Sigmoid colon (tissue), 7 donors: ENCODE measurements around the gene FBXW2. TPM values are rescaled to one million over a fixed set of nuclear protein-coding genes. Genes with fewer than 3 reads are reported as not detected.

Experiments used
- DNase-seq: peaks from one replicate; pipeline ENCODE4 v3.0.0-alpha.2; 2019
- H3K27ac ChIP-seq, 4 donors: fragments of 200-600 bp; sonication (generic); one replicate each; pipeline ENCODE4 v1.5.1; 2016 to 2019; ENCODE audit warnings: mild to moderate bottlenecking in 1 of 4
- H3K27me3 ChIP-seq, 3 donors: fragments of 200-600 bp; sonication (generic); one replicate each; pipeline ENCODE4 v1.5.1; 2019; ENCODE audit warnings: mild to moderate bottlenecking in 1 of 3
- H3K36me3 ChIP-seq, 4 donors: fragments of 200-600 bp; sonication (generic); one replicate each; pipeline ENCODE4 v1.5.1; 2016 to 2019
- H3K4me1 ChIP-seq, 4 donors: fragments of 200-600 bp; sonication (generic); one replicate each; pipeline ENCODE4 v1.5.1; 2017 to 2019
- H3K4me3 ChIP-seq, 4 donors: fragments of 200-600 bp; sonication (generic); one replicate each; pipeline ENCODE4 v1.5.1; 2017 to 2019; ENCODE audit warnings: mild to moderate bottlenecking in 2 of 4, moderate library complexity in 1 of 4
- H3K9me3 ChIP-seq, 4 donors: fragments of 200-600 bp in 3 of 4; sonication (generic) in 3 of 4; one replicate each; pipeline versions ENCODE4 v1.5.1 to v1.6.1; 2013 to 2019
- CTCF ChIP-seq, 4 experiments: fragments of 450-650 bp in 3 of 4; fragments of 200-600 bp in 1 of 4; IDR thresholded peaks; one replicate each; pipeline ENCODE4 v1.5.1; 2016 to 2019; ENCODE audit warnings: antibody characterized with exemption in 4 of 4, mild to moderate bottlenecking in 3 of 4, moderate library complexity in 2 of 4
- EP300 ChIP-seq, 4 donors: sonication (generic); formaldehyde crosslinking; IDR thresholded peaks; one replicate each; pipeline ENCODE4 v1.6.1; 2017; ENCODE audit warnings: antibody characterized with exemption in 4 of 4
- POLR2A ChIP-seq, 2 donors: fragments of 450-650 bp; IDR thresholded peaks; one replicate each; pipeline ENCODE4 v1.6.1; 2016; ENCODE audit warnings: antibody characterized with exemption in 2 of 2, mild to moderate bottlenecking in 2 of 2, moderate library complexity in 2 of 2
- POLR2AphosphoS5 ChIP-seq, 4 donors: sonication (generic); formaldehyde crosslinking; IDR thresholded peaks; one replicate each; pipeline ENCODE4 v1.6.1; 2017; ENCODE audit warnings: antibody characterized with exemption in 4 of 4
- WGBS, 2 donors: extraction: QIAGEN DNeasy Blood & Tissue Kit; methylation state at CpG; one replicate each; pipeline ENCODE4 v1.1.7; 2013; 5-methylcytosine and 5-hydroxymethylcytosine counted together
- intact Hi-C: fragments of 100-400 bp; cut with DNase I; formaldehyde crosslinking; loops from one replicate; pipeline ENCODE4 v1.15.1; 2023
- polyA plus RNA-seq, 3 donors: library from polyadenylated mRNA; stranded (reverse); fragments of 200-250 nt; gene quantifications; one replicate each; pipeline ENCODE4 v1.2.3, GENCODE V29; 2013
- total RNA-seq, 4 donors: library from RNA; depleted of rRNA; stranded (reverse); fragments of >200 nt; gene quantifications; one replicate each; pipeline ENCODE4 v1.1.0, GENCODE V29; 2016
- donor health status: healthy with polysubstance abuse.
- donor health status: Bipolar disorder and iron deficiency.
- donor health status: healthy.

Gene FBXW2
- total and polyA plus RNA-seq, 7 donors: 10.2 to 61.8 (median 30.9) TPM

- intact Hi-C loops: no loop called here
- 57 to 59% methylated on average over 3 of the region's 3 CpGs for WGBS, 2 donors
- Histone ChIP-seq H3K27me3 (no peaks in the 10 kb centered on the region), H3K4me3 (no peak overlapping the region), H3K4me1 (peaks cover 0 to 16% (median 10%) of the 10 kb centered on the region in 4 donors), H3K27ac (no peak overlapping the region), H3K9me3 (no peaks in the 10 kb centered on the region), H3K36me3 (no peaks in the 10 kb centered on the region)
- TF ChIP-seq POLR2A (IDR thresholded peaks at IDR 0.05): no peak
- TF ChIP-seq POLR2AphosphoS5 (IDR thresholded peaks at IDR 0.05): no peak
- TF ChIP-seq EP300 (IDR thresholded peaks at IDR 0.05): no peak
- TF ChIP-seq CTCF (IDR thresholded peaks at IDR 0.05): no peak
- no peak for DNase-seq
Observed at GRCh38 chr9:120718316-120718715, 74.9 kb downstream of the FBXW2 start.

GRCh38 chr9:120717176-120717575 lies 76.0 kb downstream of the FBXW2 start:
- no peak overlapping the region for H3K4me3 ChIP-seq
- H3K27me3 ChIP-seq: no peaks in the 10 kb centered on the region
- no peak for TF ChIP-seq EP300 (IDR thresholded peaks at IDR 0.05)
- no peak for TF ChIP-seq CTCF (IDR thresholded peaks at IDR 0.05)
- TF ChIP-seq POLR2A (IDR thresholded peaks at IDR 0.05): no peak
- TF ChIP-seq POLR2AphosphoS5 (IDR thresholded peaks at IDR 0.05): no peak
- DNase-seq: no peak
- no peak overlapping the region for H3K27ac ChIP-seq
- H3K36me3 ChIP-seq: no peaks in the 10 kb centered on the region
- H3K9me3 ChIP-seq: no peaks in the 10 kb centered on the region
- H3K4me1 ChIP-seq: peaks cover 0 to 28% (median 21%) of the 10 kb centered on the region in 4 donors
- 92% methylated on average over 2 of the region's 2 CpGs for WGBS, 2 donors
- intact Hi-C loops: no loop called here

- Histone ChIP-seq H3K4me3 (no peak overlapping the region), H3K36me3 (no peaks in the 10 kb centered on the region), H3K27me3 (no peaks in the 10 kb centered on the region), H3K27ac (no peak overlapping the region), H3K9me3 (no peaks in the 10 kb centered on the region), H3K4me1 (peaks cover 0 to 28% (median 24%) of the 10 kb centered on the region in 4 donors)
- intact Hi-C loops: no loop called here
- TF ChIP-seq EP300 (IDR thresholded peaks at IDR 0.05) (no peak), POLR2AphosphoS5 (IDR thresholded peaks at IDR 0.05) (no peak), CTCF (IDR thresholded peaks at IDR 0.05) (no peak), POLR2A (IDR thresholded peaks at IDR 0.05) (no peak)
- WGBS, 2 donors: 83 to 87% methylated on average over 5 of the region's 5 CpGs
- no peak for DNase-seq
Observed at GRCh38 chr9:120716483-120716882, 76.7 kb downstream of the FBXW2 start.

GRCh38 chr9:120715389-120715924 lies 77.8 kb downstream of the FBXW2 start:
- peak overlapping the region; percentile 84 to 91 (median 86) for H3K27ac ChIP-seq
- no peaks in the 10 kb centered on the region for H3K9me3 ChIP-seq
- 63 to 70% methylated on average over 14 of the region's 14 CpGs for WGBS, 2 donors
- H3K4me3 ChIP-seq: peak overlapping the region in 3 of 4 donors; percentile 89 to 95 (median 92)
- no peak for TF ChIP-seq CTCF (IDR thresholded peaks at IDR 0.05)
- peak in 1 of 4 donors; percentile 31 for TF ChIP-seq POLR2AphosphoS5 (IDR thresholded peaks at IDR 0.05)
- no peaks in the 10 kb centered on the region for H3K27me3 ChIP-seq
- intact Hi-C loops: loop anchor here (2.0 kb wide), 1 partner anchor 77 kb away; the partner anchor contains the start of gene FBXW2
- no peaks in the 10 kb centered on the region for H3K36me3 ChIP-seq
- H3K4me1 ChIP-seq: peaks cover 0 to 37% (median 28%) of the 10 kb centered on the region in 4 donors
- peak; percentile 83 for DNase-seq
